H1 (cell line): ENCODE data around the gene ABCC4. TPM values are rescaled to one million over a fixed set of nuclear protein-coding genes. Genes with fewer than 3 reads are reported as not detected.

Source experiments
- CTCF ChIA-PET: fragments of 300-600 bp; sonication (Branson Sonifier 250); formaldehyde crosslinking; loops from one replicate; lab custom pipeline; 2021; ENCODE audit not compliant: partially characterized antibody; lab: Charles Lee
- POLR2A ChIA-PET: fragments of 300-600 bp; sonication (Branson Sonifier 250); formaldehyde crosslinking; loops from one replicate; lab custom pipeline; 2021; ENCODE audit warnings: inconsistent platforms; ENCODE audit not compliant: partially characterized antibody; lab: Charles Lee
- DNase-seq, 2 experiments: peaks; one replicate each; pipeline versions ENCODE4 v3.0.0 to v3.0.0-alpha.2; 2010 to 2022; ENCODE audit warnings: low spot score in 2 of 2, low read depth in 1 of 2, mixed read lengths in 1 of 2
- FAIRE-seq: peaks from 2 replicates; lab custom pipeline; 2011; peaks lifted over from hg19 to GRCh38; lab: Jason Lieb, UNC
- H2AFZ ChIP-seq: 2 replicates; pipeline ENCODE4 v1.8.1; 2012; ENCODE audit warnings: low read length, inconsistent platforms
- H2AK5ac ChIP-seq: 2 replicates; pipeline ENCODE4 v1.6.1; 2013; ENCODE audit warnings: low read depth, low read length
- H2BK120ac ChIP-seq: replicated peaks from 2 replicates; pipeline ENCODE3; 2013; ENCODE audit warnings: low read depth, low read length, inconsistent platforms
- H2BK12ac ChIP-seq: 2 replicates; pipeline ENCODE4 v1.6.1; 2013; ENCODE audit warnings: low read depth, low read length
- H2BK15ac ChIP-seq: 2 replicates; pipeline ENCODE4 v1.6.1; 2013; ENCODE audit warnings: low read length
- H2BK20ac ChIP-seq: 2 replicates; pipeline ENCODE4 v1.6.1; 2013; ENCODE audit warnings: low read length
- H2BK5ac ChIP-seq: 2 replicates; pipeline ENCODE4 v1.6.1; 2013; ENCODE audit warnings: low read depth, low read length
- H3K14ac ChIP-seq: 2 replicates; pipeline ENCODE4 v1.6.1; 2013; ENCODE audit warnings: inconsistent platforms; ENCODE audit not compliant: insufficient read length
- H3K18ac ChIP-seq: 2 replicates; pipeline ENCODE4 v1.6.1; 2013; ENCODE audit warnings: low read length; ENCODE audit errors: extremely low read depth
- H3K23ac ChIP-seq: 2 replicates; pipeline ENCODE4 v1.6.1; 2013; ENCODE audit warnings: inconsistent platforms; ENCODE audit not compliant: insufficient read length
- H3K23me2 ChIP-seq: 2 replicates; pipeline ENCODE4 v1.6.1; 2013; ENCODE audit warnings: low read depth, low read length
- H3K27ac ChIP-seq: 2 replicates; pipeline ENCODE4 v1.6.1; 2011; ENCODE audit warnings: low read depth, low read length, inconsistent platforms
- H3K27me3 ChIP-seq, 4 experiments: replicated peaks in 1 of 4; 1 replicate in 1 of 4; 2 replicates in 3 of 4; pipeline versions ENCODE4 v1.6.1 to v1.8.1; 2011 to 2013; ENCODE audit warnings: low read length in 3 of 4, mild to moderate bottlenecking in 3 of 4, inconsistent platforms in 2 of 4, mixed read lengths in 2 of 4, moderate library complexity in 1 of 4; ENCODE audit not compliant: control insufficient read depth in 3 of 4, insufficient read depth in 3 of 4; ENCODE audit errors: extremely low read depth in 1 of 4
- H3K36me3 ChIP-seq, 4 experiments: 2 replicates each; pipeline versions ENCODE4 v1.6.1 to v1.8.1; 2011 to 2013; ENCODE audit warnings: mild to moderate bottlenecking in 4 of 4, low read length in 3 of 4, moderate library complexity in 2 of 4, control low read depth in 1 of 4, inconsistent platforms in 1 of 4; ENCODE audit not compliant: insufficient read depth in 4 of 4, control insufficient read depth in 2 of 4
- H3K4ac ChIP-seq: replicated peaks from 2 replicates; pipeline ENCODE3; 2013; ENCODE audit warnings: low read length, low read depth, mixed read lengths, inconsistent platforms; ENCODE audit not compliant: insufficient read length
- H3K4me1 ChIP-seq, 4 experiments: replicated peaks in 1 of 4; 1 replicate in 1 of 4; 2 replicates in 3 of 4; pipeline versions ENCODE4 v1.6.1 to v1.8.1; 2011 to 2013; ENCODE audit warnings: low read length in 3 of 4, inconsistent platforms in 2 of 4, mixed read lengths in 1 of 4; ENCODE audit not compliant: insufficient read depth in 4 of 4, control insufficient read depth in 3 of 4
- H3K4me2 ChIP-seq, 2 experiments: 2 replicates each; pipeline versions ENCODE4 v1.6.1 to v1.8.1; 2011 to 2013; ENCODE audit warnings: low read depth in 2 of 2, low read length in 2 of 2, control low read depth in 1 of 2, inconsistent platforms in 1 of 2, mild to moderate bottlenecking in 1 of 2; ENCODE audit not compliant: insufficient read depth in 1 of 2
- H3K4me3 ChIP-seq, 4 experiments: fragments of 200-600, 300-600 bp in 1 of 4; sonication (generic), shearing (Covaris generic), sonication (Bioruptor Twin) in 1 of 4; 2 replicates each; pipeline versions ENCODE4 v1.5.1 to v1.8.1; 2011 to 2016; ENCODE audit warnings: low read length in 4 of 4, low read depth in 3 of 4, control low read depth in 2 of 4, inconsistent platforms in 2 of 4, mild to moderate bottlenecking in 2 of 4, mixed read lengths in 1 of 4, moderate library complexity in 1 of 4; ENCODE audit not compliant: insufficient read depth in 2 of 4; ENCODE audit errors: extremely low read depth in 1 of 4
- H3K56ac ChIP-seq: replicated peaks from 2 replicates; pipeline ENCODE3; 2013; ENCODE audit warnings: low read depth, mild to moderate bottlenecking, mixed read lengths, low read length, inconsistent platforms; ENCODE audit not compliant: insufficient read length
- H3K79me1 ChIP-seq: 2 replicates; pipeline ENCODE4 v1.6.1; 2013; ENCODE audit warnings: low read depth, low read length, control low read depth
- H3K79me2 ChIP-seq, 2 experiments: 2 replicates each; pipeline versions ENCODE4 v1.6.1 to v1.8.1; 2012 to 2013; ENCODE audit warnings: low read length in 2 of 2, mild to moderate bottlenecking in 2 of 2, inconsistent platforms in 1 of 2; ENCODE audit not compliant: insufficient read depth in 2 of 2, control insufficient read depth in 1 of 2
- H3K9ac ChIP-seq, 4 experiments: replicated peaks in 1 of 4; 1 replicate in 1 of 4; 2 replicates in 3 of 4; pipeline versions ENCODE4 v1.6.1 to v1.8.1; 2011 to 2013; ENCODE audit warnings: low read depth in 3 of 4, low read length in 3 of 4, control low read depth in 2 of 4, mild to moderate bottlenecking in 2 of 4, moderate library complexity in 2 of 4, inconsistent platforms in 1 of 4; ENCODE audit errors: extremely low read depth in 1 of 4
- H3K9me3 ChIP-seq, 2 experiments: 2 replicates each; pipeline versions ENCODE4 v1.6.1 to v1.8.1; 2012 to 2013; ENCODE audit warnings: mild to moderate bottlenecking in 2 of 2, moderate library complexity in 2 of 2, control low read depth in 1 of 2, inconsistent platforms in 1 of 2, low read depth in 1 of 2, low read length in 1 of 2, mixed read lengths in 1 of 2; ENCODE audit not compliant: insufficient read depth in 2 of 2
- H4K20me1 ChIP-seq, 2 experiments: replicated peaks in 1 of 2; 2 replicates each; pipeline versions ENCODE3 to v1.8.1; 2011 to 2013; ENCODE audit warnings: inconsistent platforms in 2 of 2, low read length in 2 of 2, mild to moderate bottlenecking in 1 of 2; ENCODE audit not compliant: insufficient read depth in 2 of 2, control insufficient read depth in 1 of 2
- H4K5ac ChIP-seq: 2 replicates; pipeline ENCODE4 v1.6.1; 2013; ENCODE audit warnings: low read length, low read depth, mixed read lengths, inconsistent platforms; ENCODE audit not compliant: insufficient read length
- H4K8ac ChIP-seq: 2 replicates; pipeline ENCODE4 v1.8.0; 2013; ENCODE audit warnings: mild to moderate bottlenecking, moderate library complexity, low read length, inconsistent platforms; ENCODE audit not compliant: insufficient read depth; ENCODE audit errors: extremely low read depth
- H4K91ac ChIP-seq: replicated peaks from 2 replicates; pipeline ENCODE3; 2013; ENCODE audit warnings: low read length, mixed read lengths, inconsistent platforms; ENCODE audit not compliant: insufficient read length
- EZH2 ChIP-seq: fragments of 200-600 bp; sonication (generic); IDR thresholded peaks from 2 replicates; pipeline ENCODE4 v1.7.1; 2012; ENCODE audit warnings: low read depth, mild to moderate bottlenecking, moderate library complexity, low read length, inconsistent platforms; ENCODE audit not compliant: severe bottlenecking
- RNF2 ChIP-seq: fragments of 200-900, 300-1000 bp; sonication (generic); IDR thresholded peaks from 2 replicates; pipeline ENCODE4 v1.7.1; 2016; ENCODE audit warnings: borderline replicate concordance, low read depth, mild to moderate bottlenecking, antibody characterized with exemption, low read length; ENCODE audit not compliant: poor library complexity, severe bottlenecking; ENCODE audit errors: missing control alignments
- WGBS, 2 experiments: shearing (Covaris generic) in 1 of 2; methylation state at CpG; one replicate each; pipeline versions ENCODE4 v1.1.6 to v1.1.7; 2013 to 2015; ENCODE audit warnings: low lambda C conversion rate in 2 of 2, mixed read lengths in 2 of 2, inconsistent platforms in 1 of 2, low coverage in 1 of 2, missing lambda C conversion rate in 1 of 2; ENCODE audit not compliant: insufficient replicate concordance in 2 of 2, insufficient coverage in 1 of 2, insufficient read length in 1 of 2; ENCODE audit errors: extremely low coverage in 1 of 2, missing lambda C conversion rate in 1 of 2; 5-methylcytosine and 5-hydroxymethylcytosine counted together
- polyA plus RNA-seq, 7 experiments: library from polyadenylated mRNA; depleted of rRNA in 3 of 7; stranded (reverse) in 5 of 7; unstranded in 2 of 7; fragments of >200 nt in 5 of 7; fragments of 200-250 nt in 2 of 7; gene quantifications; 1 replicate in 5 of 7; 2 replicates in 1 of 7; 4 replicates in 1 of 7; pipeline versions ENCODE4 v1.2.1 to v1.2.3, GENCODE V29; 2011 to 2013; ENCODE audit warnings: missing spikeins in 2 of 7, mixed read lengths in 2 of 7
- total RNA-seq: library from RNA; stranded (reverse); fragmentation: NEBNext Ultra II Directional; extraction: Animal tissue kit (Norgen Biotek cat#: 25700); gene quantifications from 2 replicates; pipeline ENCODE4 v1.2.1, GENCODE V29; 2021

ABCC4 gene
- total and polyA plus RNA-seq, 2 of the 8 experiments (the other 6 are each of a cell fraction or from before 2014, with no cell fraction given): 4.0 to 14.1 TPM

- Histone ChIP-seq H4K20me1 (no peaks in the 10 kb centered on the region), H2BK120ac (no peak overlapping the region), H3K36me3 (no peaks in the 10 kb centered on the region), H3K23ac (no peak overlapping the region), H3K14ac (no peak overlapping the region), H3K9ac (no peak overlapping the region), H3K4ac (no peak overlapping the region), H4K8ac (no peak overlapping the region), H3K4me3 (no peak overlapping the region), H2BK12ac (no peak overlapping the region), H2BK20ac (no peak overlapping the region), H3K27ac (no peak overlapping the region), H2AFZ (no peak overlapping the region), H3K27me3 (no peaks in the 10 kb centered on the region), H3K9me3 (no peaks in the 10 kb centered on the region), H3K18ac (no peak overlapping the region), H4K91ac (no peak overlapping the region), H2BK5ac (no peak overlapping the region), H3K4me2 (no peak overlapping the region), H3K79me2 (no peaks in the 10 kb centered on the region), H4K5ac (no peak overlapping the region), H3K56ac (no peak overlapping the region), H3K79me1 (no peaks in the 10 kb centered on the region), H3K4me1 (no peaks in the 10 kb centered on the region; a peak in 2 of 7 replicates), H2BK15ac (no peak overlapping the region), H2AK5ac (no peak overlapping the region), H3K23me2 (no peaks in the 10 kb centered on the region)
- POLR2A ChIA-PET: no interaction called here
- TF ChIP-seq RNF2: no peak
- TF ChIP-seq EZH2: no peak
- no peak for FAIRE-seq
- CTCF ChIA-PET: interaction anchor here (1.0 to 2.0 kb wide), 4 partner anchors 18 to 125 kb away, joined by 3 to 6 read pairs (median 4); no protein-coding TSS in a partner anchor
- no peak for DNase-seq
- 87% methylated on average over 3 of the region's 3 CpGs; no CpG with 5 or more reads in 1 of the 2 experiments for WGBS, 2 experiments
These were observed 22.2 kb downstream of the ABCC4 start for GRCh38 chr13:95279016-95279415.
